WTC11 (cell line): Measurements from ENCODE around the gene BRPF1. TPM values are rescaled to one million over a fixed set of nuclear protein-coding genes. Genes with fewer than 3 reads are reported as not detected.

ENCODE experiments used
- ATAC-seq: fragments of 200-7000 bp; cut with Tn5 transposase; 2 replicates; pipeline ENCODE4 v1.10.0; 2021; ENCODE audit warnings: mild to moderate bottlenecking, moderate library complexity
- CTCF ChIA-PET: fragments of 300-600 bp; sonication (Branson Sonifier 250); formaldehyde crosslinking; loops from one replicate; lab custom pipeline; 2021; ENCODE audit warnings: antibody characterized with exemption; lab: Charles Lee
- POLR2A ChIA-PET: fragments of 350-600 bp; sonication (Branson Sonifier 250); formaldehyde crosslinking; loops from one replicate; lab custom pipeline; 2021; ENCODE audit warnings: antibody characterized with exemption; lab: Charles Lee
- DNase-seq: peaks from one replicate; pipeline ENCODE4 v3.0.0; 2021; ENCODE audit warnings: low spot score
- H3K27ac Mint-ChIP-seq: 2 replicates; pipeline ENCODE4 v1.8.0; 2021; ENCODE audit warnings: mixed read lengths
- H3K27me3 Mint-ChIP-seq: 2 replicates; pipeline ENCODE4 v1.8.0; 2021; ENCODE audit warnings: low read depth, mild to moderate bottlenecking, moderate library complexity, mixed read lengths
- H3K36me3 Mint-ChIP-seq: 2 replicates; pipeline ENCODE4 v1.8.0; 2021; ENCODE audit warnings: mixed read lengths
- H3K4me1 Mint-ChIP-seq: 2 replicates; pipeline ENCODE4 v1.8.0; 2022; ENCODE audit warnings: mixed read lengths
- H3K4me3 Mint-ChIP-seq: 2 replicates; pipeline ENCODE4 v1.8.0; 2021; ENCODE audit warnings: mild to moderate bottlenecking, moderate library complexity, mixed read lengths
- H3K9me3 Mint-ChIP-seq: 2 replicates; pipeline ENCODE4 v1.8.0; 2021; ENCODE audit warnings: mixed read lengths
- AFF4 ChIP-seq: sonication (generic); formaldehyde crosslinking; IDR thresholded peaks from 2 replicates; pipeline ENCODE4 v1.8.1; 2023; ENCODE audit warnings: mild to moderate bottlenecking, missing genetic modification reagents, borderline replicate concordance
- ARID4B ChIP-seq: sonication (generic); formaldehyde crosslinking; IDR thresholded peaks from 2 replicates; pipeline ENCODE4 v1.8.0; 2023; ENCODE audit warnings: missing genetic modification reagents, mild to moderate bottlenecking, borderline replicate concordance
- ATF1 ChIP-seq: sonication (generic); formaldehyde crosslinking; IDR thresholded peaks from 2 replicates; pipeline ENCODE4 v1.8.1; 2023; ENCODE audit warnings: mild to moderate bottlenecking, moderate library complexity, missing genetic modification reagents
- CDX4 ChIP-seq: fragments of 250-450 bp; sonication (Bioruptor Pico); IDR thresholded peaks from 2 replicates; pipeline ENCODE4 v1.9.0; 2021; ENCODE audit warnings: moderate library complexity, mild to moderate bottlenecking, inconsistent platforms, borderline replicate concordance
- FOXP4 ChIP-seq: sonication (generic); formaldehyde crosslinking; IDR thresholded peaks from 2 replicates; pipeline ENCODE4 v1.8.0; 2022; ENCODE audit warnings: mild to moderate bottlenecking, missing genetic modification reagents
- GTF2I ChIP-seq: fragments of 250-450 bp; sonication (Bioruptor Pico); conservative IDR thresholded peaks from 2 replicates; pipeline ENCODE4 v1.4.0; 2021; ENCODE audit warnings: mild to moderate bottlenecking
- SP1 ChIP-seq: sonication (generic); formaldehyde crosslinking; conservative IDR thresholded peaks from 2 replicates; pipeline ENCODE4 v1.8.1; 2022; ENCODE audit warnings: missing genetic modification reagents
- ZBTB43 ChIP-seq: sonication (generic); formaldehyde crosslinking; IDR thresholded peaks from 2 replicates; pipeline ENCODE4 v1.8.1; 2023; ENCODE audit warnings: mild to moderate bottlenecking, missing genetic modification reagents
- ZNF263 ChIP-seq: sonication (generic); formaldehyde crosslinking; IDR thresholded peaks from 2 replicates; pipeline ENCODE4 v1.8.1; 2022; ENCODE audit warnings: low read depth, mild to moderate bottlenecking, moderate library complexity, missing genetic modification reagents
- ZNF281 ChIP-seq: sonication (generic); formaldehyde crosslinking; IDR thresholded peaks from 2 replicates; pipeline ENCODE4 v1.8.0; 2023; ENCODE audit warnings: mild to moderate bottlenecking, missing genetic modification reagents
- total RNA-seq: library from RNA; stranded (reverse); gene quantifications from 3 replicates; pipeline ENCODE4 v1.2.3, GENCODE V29; 2021

Gene BRPF1
- total RNA-seq, 1 experiment from 2014 or later = 22.8 TPM

GRCh38 chr3:9746330-9746729, 14.8 kb downstream of the BRPF1 start:
- no peak overlapping the region for H3K27ac Mint-ChIP-seq

More at GRCh38 chr3:9746330-9746729, 14.8 kb downstream of the BRPF1 start:
- H3K9me3 Mint-ChIP-seq = no peaks in the 10 kb centered on the region
- H3K27me3 Mint-ChIP-seq = no peaks in the 10 kb centered on the region
- POLR2A ChIA-PET = no interaction called here
- CTCF ChIA-PET = no interaction called here
- no peak for TF ChIP-seq CDX4
- TF ChIP-seq ZNF263 (CRISPR knock-in tag) = no peak
- no peak for TF ChIP-seq AFF4 (CRISPR knock-in tag)
- TF ChIP-seq ARID4B (CRISPR knock-in tag) = no peak
- TF ChIP-seq ZBTB43 = no peak
- no peak for TF ChIP-seq GTF2I (CRISPR knock-in tag)
- TF ChIP-seq SP1 (CRISPR knock-in tag) = no peak
- TF ChIP-seq FOXP4 = no peak
- TF ChIP-seq ATF1 (CRISPR knock-in tag) = no peak
- no peak for TF ChIP-seq ZNF281 (CRISPR knock-in tag)
- TF ChIP-seq, all 79 proteins: peak for 0
- no peak overlapping the region for H3K4me3 Mint-ChIP-seq
- peaks cover 56% of the 10 kb centered on the region for H3K36me3 Mint-ChIP-seq
- peaks cover 11% of the 10 kb centered on the region for H3K4me1 Mint-ChIP-seq
- ATAC-seq (no peak), DNase-seq (no peak)
